Activated CD8-positive, alpha-beta memory T cell treated with anti-CD3 and anti-CD28 coated beads for 48 hours (primary cell): ENCODE measurements around the gene CYTH4.
"Not testable (repeated sequence)": the region's sequence is repeated elsewhere in the genome, so short reads cannot be mapped to it uniquely, and the experiment has no call there.

Experiments used
- DNase-seq, 3 experiments: peaks; one replicate each; pipeline ENCODE4 v3.0.0-alpha.2; 2020; ENCODE audit warnings: low read depth in 2 of 3, low spot score in 2 of 3

The CYTH4 gene

DNA sequence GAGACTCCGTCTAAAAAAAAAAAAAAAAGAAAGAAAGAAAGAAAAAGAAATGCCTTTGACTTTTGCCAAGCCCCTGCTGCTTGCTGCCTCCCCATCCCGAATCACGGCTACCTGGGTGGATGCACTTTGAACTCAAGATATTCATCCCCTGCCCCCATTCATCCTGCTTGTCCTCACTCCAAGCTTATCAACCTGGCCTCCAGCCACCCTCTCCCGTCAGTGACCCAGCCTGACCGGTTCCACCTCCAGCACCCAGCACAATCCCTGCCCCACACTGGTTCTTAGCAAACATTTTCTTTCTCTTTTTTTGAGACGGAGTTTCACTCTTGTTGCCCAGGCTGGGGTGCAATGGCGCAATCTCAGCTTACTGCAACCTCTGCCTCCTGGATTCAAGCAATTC, 44.4 kb downstream of the CYTH4 start:
- DNase-seq, result no peak

GRCh38 chr22:37328017-37328416, 45.7 kb downstream of the CYTH4 start:
- no peak for DNase-seq

DNA sequence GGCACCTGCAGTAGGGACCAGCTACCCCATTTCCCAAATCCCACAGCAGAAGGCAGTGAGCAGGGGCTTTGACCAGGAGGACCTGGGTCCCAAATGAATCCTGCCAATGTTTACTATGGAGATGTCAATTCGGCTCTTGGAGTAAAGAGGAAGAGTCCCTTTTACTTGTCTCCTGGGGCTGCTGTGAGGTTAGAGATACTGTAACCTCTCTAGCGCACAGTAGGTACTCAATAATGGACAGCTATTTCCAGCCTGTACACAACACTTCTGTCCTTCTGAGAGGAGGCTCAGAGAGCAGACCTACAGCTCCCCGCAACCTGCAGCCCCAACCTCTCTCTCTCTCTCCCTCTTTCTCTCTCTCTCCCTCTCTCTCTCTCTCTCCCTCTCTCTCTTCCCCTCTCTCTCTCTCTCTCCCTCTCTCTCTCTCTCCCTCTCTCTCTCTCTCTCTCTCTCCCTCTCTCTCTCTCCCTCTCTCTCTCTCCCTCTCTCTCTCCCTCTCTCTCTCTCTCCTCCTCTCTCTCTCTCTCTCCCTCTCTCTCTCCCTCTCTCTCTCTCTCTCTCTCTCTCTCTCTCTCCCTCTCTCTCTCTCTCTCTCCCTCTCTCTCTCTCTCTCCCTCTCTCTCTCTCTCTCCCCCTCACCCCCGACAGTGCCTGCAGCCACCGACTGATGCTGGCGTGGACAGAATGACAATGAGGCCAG, 46.4 kb downstream of the CYTH4 start:
- DNase-seq, result not testable (repeated sequence)

- no peak for DNase-seq
Measured at GRCh38 chr22:37329238-37330140, 47.2 kb downstream of the CYTH4 start.

DNA sequence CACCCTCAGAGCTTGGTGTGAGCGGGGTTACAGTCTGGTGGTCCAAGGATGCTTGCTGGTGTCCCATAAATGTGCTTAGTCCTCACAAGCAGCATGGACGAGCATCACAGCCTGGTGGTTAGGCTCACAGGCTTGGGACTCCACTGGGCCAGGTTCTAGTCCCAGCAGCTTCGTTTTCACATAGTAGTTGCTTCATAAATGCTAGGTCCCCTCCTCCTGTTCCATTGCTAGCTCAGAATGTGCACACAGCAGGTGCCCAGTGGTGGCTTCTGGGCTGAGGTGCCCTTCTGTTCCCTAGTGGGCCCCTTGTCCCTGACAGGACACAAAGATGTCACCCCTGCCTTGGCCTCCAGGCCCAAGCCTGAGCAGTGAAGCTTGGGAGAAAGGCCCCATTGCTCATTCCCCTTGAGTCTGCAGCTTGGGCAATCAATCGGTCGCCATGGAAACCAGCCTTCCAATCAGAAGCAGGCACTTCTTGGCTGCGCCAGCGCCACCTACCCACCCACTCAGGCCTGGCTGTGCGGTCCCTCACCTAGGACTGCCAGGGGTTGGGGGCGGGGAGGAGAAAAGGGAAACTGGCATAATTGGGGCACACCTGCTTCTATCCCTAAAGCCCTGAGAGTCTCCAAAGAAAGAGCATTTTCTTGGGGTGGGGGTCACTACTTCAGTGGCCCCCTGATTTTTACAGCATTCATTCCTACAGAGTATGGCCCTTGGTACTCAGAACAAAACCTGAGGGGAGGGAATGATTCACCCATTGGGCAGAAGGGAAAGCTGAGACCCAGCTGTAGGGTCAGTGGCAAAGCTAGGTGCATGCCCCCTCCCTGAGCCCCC, 48.1 kb downstream of the CYTH4 start:
- no peak for DNase-seq

DNA sequence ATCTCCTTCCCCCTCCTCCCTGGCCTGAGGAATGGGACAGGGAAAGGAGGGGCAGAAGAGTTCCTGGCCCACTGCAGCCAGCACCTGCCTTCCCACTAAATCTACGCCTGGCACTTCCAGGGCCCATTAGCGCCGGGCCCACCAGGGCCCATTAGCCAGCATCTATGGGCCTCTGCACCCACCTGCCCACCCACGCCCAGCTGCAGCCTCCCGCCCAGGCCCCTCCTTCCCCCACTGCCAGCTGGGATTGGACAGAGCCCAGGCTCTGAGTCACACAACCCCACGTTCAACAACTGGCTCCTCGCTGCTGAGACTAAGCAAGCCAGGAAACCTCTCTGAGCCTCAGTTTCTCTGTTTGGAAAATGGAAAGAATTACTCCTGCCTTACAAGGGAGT, 48.7 kb downstream of the CYTH4 start:
- DNase-seq, result no peak

GRCh38 chr22:37331856-37332536, 49.7 kb downstream of the CYTH4 start:
- no peak for DNase-seq

GRCh38 chr22:37333724-37334460, 51.6 kb downstream of the CYTH4 start:
- DNase-seq, result no peak

DNA sequence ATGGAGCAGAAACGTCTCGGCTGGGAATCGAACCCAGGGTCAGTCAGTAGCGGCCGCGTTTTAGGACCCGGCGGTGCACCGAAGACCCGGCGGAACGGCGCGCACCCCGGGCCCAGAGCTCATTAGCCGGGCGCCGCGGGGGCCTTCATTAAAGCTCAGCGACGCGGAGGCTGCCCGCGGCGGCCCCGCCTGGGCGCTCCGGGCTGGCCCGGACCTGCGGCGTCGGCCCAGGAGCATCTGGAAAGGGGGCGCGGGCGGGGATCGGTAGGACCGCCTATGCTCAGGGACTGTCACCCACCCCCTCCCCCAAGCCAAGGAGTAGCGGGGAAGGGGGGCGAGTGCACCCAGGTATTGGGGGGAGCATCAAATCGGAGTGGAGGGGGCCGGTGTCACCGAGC, 52.2 kb downstream of the CYTH4 start:
- DNase-seq, result no peak

DNA sequence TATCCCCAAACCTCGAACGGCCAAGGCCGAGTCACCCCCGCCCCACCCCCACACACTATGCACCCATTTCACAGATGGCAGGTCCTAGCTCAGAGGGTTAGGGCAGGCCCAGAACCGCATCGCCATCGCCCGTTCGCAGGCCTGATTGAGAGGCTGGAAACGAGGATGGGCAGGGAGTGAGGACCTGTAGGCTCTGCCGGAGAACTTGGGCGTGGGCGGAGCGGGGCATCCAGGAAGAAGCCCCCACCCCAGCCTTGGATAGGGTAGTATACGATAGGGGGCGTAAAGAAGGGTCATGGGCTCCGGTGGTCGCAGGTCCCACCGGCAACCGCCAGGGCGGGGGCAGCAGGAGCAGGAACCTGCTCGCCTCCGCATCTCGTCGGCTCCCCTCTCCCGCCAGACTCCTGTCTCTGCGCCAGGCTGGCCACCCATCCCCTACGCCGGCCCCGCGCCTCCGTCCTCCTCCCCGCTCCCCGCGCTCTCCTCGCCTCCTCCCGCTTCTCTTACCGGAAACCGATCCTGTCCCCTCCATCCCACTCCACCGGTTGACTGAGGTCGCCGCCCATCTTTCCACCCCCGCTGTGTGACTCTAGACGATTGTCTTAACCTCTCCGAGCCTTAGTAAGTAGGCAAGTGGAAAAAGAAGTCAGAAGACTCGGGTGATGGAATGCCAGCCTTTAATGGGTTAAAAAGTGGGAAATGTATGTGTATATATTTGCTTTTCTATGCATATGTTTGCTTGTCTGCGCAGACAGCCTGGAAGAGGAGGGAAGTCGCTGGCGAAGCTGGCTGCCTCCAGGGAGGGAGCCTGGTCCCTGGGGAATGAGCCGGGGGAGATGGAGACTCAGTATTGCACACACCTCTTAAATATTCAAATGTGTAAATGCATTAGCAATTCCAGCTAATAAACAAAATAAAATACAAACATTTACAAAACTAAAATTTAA, 52.8 kb downstream of the CYTH4 start:
- no peak for DNase-seq

GRCh38 chr22:37335806-37336199, 53.5 kb downstream of the CYTH4 start:
- DNase-seq, result no peak

- DNase-seq, result no peak
Measured at GRCh38 chr22:37336579-37336978, 54.3 kb downstream of the CYTH4 start.

DNA sequence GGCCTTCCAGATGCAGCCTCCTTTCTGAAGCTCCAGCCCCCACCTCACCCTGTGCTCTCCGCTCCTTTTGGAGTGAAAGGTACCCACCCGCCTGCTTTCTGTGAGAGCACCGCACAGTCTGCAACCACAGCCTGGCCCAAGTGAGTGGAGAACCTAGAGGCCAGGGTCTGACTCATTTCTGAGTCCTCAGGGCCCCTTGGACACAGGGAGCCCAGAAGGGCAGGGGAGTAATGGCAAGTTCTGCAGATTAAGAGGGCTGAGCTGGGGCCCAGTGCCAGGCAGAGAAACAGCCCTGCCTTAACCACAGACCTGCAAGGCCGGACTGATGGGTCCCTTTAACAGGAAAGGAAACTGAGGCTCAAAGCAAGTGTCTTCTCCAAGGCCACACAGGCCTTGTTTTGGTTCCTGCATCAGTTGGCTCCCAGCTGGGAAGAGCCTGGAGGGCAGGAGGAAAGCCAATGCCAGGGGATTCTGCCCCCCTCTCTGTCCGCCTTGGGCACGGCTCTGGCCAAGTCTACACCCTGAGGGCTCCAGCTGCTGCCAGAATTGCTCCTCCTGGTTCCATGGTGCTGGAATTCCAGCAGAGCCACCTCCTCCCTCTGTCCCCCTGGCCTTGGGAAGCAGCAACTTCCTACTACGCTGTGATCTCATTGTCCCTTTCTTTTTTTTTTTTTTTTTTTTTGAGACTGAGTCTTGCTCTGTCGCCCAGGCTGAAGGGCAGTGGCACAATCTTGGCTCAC, 55.1 kb downstream of the CYTH4 start:
- no peak for DNase-seq

- no peak for DNase-seq
Measured at GRCh38 chr22:37338539-37339246, 56.4 kb downstream of the CYTH4 start.

GRCh38 chr22:37340331-37341262, 58.3 kb downstream of the CYTH4 start:
- no peak for DNase-seq

DNA sequence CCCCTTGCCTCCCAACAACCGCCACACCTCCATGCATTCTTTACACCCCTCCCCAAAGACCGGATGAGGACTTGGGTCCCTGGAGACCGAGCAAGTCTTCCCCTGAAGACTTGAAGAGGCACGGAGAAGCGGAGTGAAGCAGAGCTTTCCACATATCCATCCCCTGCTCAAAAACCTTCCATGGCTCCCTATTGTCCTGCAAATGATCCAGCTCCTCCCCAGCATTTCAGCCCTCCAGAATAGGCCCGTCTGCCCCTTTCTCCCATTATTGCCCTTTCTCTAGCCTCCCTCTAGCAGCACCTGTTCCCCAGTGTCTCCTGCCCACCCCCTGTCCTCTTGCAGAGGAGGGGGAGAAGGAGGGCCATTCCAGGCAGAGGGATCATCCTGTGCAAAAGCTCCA, 59.8 kb downstream of the CYTH4 start:
- no peak for DNase-seq

DNA sequence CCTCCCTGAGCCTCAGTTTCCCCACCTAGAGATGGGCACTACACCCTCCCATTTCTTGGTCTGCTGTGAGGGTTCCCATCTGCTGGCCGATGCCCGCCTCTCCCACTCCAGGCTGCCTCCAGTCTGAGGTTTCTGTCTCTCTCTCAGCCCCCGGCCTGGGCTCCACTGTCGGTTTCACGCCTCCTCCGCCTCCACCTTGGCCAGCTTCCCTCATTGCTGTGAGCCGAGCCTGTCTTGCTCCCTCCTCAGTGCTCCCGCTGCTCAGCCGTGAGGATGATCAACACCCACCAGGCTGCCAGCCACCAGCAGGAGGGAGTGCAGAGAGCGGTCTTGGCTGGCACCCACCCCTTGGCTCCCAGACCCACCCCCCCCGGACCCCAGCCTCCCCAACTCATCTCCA, 61.0 kb downstream of the CYTH4 start:
- DNase-seq, result no peak
